ENCODE data around the gene MSH3.

The MSH3 gene

DNA sequence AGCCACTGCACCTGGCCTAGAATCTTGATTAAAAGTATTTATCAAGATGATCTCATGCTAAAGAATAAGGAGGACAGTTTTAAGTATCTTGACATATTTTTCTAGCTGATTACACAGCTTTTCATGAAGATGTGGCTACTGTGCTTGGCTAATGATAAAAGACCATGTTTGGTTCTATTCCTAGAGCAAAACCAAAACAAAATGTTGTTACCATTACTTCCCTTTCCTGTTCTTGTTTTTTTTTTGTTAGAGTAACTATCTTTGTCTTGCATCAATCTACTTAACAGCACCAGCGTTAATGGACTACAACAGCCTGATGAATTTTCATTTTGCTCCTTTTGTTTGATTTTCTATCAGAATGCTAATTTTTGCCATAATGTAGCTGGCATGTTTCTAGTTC lies 86.5 kb downstream of the MSH3 start:
- no peak for DNase-seq (ENCODE audit: low read depth)
- TF ChIP-seq, protein P1, sequence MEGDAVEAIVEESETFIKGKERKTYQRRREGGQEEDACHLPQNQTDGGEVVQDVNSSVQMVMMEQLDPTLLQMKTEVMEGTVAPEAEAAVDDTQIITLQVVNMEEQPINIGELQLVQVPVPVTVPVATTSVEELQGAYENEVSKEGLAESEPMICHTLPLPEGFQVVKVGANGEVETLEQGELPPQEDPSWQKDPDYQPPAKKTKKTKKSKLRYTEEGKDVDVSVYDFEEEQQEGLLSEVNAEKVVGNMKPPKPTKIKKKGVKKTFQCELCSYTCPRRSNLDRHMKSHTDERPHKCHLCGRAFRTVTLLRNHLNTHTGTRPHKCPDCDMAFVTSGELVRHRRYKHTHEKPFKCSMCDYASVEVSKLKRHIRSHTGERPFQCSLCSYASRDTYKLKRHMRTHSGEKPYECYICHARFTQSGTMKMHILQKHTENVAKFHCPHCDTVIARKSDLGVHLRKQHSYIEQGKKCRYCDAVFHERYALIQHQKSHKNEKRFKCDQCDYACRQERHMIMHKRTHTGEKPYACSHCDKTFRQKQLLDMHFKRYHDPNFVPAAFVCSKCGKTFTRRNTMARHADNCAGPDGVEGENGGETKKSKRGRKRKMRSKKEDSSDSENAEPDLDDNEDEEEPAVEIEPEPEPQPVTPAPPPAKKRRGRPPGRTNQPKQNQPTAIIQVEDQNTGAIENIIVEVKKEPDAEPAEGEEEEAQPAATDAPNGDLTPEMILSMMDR (IDR thresholded peaks at IDR 0.05; ENCODE audit: control insufficient read depth, extremely low read depth, insufficient read depth): no peak
- no peak overlapping the region for H3K4me3 ChIP-seq (ENCODE audit: low read depth, low read length)

DNA sequence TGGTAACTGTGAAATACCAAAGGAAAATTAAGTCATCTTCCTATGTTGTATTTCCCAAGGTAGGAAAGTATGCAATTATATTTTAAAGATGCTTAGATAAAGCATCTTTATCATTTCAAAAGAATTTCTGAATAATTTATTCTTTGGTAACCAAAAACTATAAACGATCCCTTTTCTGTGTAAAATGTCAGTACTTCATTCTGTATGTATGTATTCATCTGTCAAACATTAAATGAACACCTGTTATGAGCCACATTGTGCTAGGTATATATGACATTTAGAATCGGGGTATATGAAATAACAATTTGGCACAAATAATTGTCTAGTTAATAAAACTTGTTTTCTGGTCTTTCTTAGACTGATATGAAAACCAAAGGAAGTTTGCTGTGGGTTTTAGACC lies 89.7 kb downstream of the MSH3 start:
- TF ChIP-seq, protein P1 (IDR thresholded peaks at IDR 0.05; ENCODE audit: control insufficient read depth, extremely low read depth, insufficient read depth): no peak
- DNase-seq (ENCODE audit: low read depth): no peak

DNA sequence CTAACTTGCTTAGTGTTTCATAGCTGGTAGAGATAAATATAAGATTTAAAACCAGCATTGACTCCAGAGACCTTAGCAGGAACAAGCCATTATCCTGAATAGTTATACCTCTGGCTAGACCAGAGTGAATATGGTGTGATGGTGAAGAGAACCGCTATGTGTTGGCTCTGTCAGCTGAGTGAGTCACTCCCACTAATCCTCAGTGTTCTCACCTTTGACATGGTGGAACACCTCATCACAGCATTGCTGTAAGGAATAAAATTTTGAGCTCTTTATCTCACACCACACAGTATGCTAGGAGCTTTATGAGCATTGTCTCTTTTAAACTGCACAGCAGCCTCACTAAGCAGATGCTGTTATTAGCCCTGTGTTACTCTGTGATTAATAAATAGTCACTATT lies 91.0 kb downstream of the MSH3 start:
- H3K4me3 ChIP-seq (ENCODE audit: low read depth, low read length): no peak overlapping the region
- no peak for DNase-seq (ENCODE audit: low read depth)
- TF ChIP-seq, protein P1 (IDR thresholded peaks at IDR 0.05; ENCODE audit: control insufficient read depth, extremely low read depth, insufficient read depth): no peak

More for the DNA sequence above, 89.7 kb downstream of the MSH3 start:
- H3K4me3 ChIP-seq (ENCODE audit: low read depth, low read length): no peak overlapping the region

DNA sequence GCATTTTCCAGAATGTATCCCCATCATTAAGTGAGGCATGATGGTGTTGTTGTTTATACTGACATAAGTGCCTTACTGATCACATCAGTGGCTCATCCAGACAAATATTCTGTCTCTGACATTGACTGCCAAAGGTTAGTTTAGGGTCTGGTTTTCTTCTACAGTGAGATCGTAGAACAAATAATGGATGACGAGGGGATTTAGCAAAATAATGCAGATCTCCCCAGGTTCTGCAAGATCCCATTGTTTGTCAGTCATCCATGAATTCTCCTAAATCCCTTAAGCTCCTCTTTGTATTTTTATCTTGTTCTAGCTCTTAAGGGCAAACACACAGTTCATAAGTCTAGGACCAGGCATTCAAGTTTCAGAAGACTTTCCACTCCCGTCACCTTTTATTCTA lies 93.5 kb downstream of the MSH3 start:
- TF ChIP-seq, protein P1 (IDR thresholded peaks at IDR 0.05; ENCODE audit: control insufficient read depth, extremely low read depth, insufficient read depth): no peak
- no peak for DNase-seq (ENCODE audit: low read depth)
- no peak overlapping the region for H3K4me3 ChIP-seq (ENCODE audit: low read depth, low read length)

DNA sequence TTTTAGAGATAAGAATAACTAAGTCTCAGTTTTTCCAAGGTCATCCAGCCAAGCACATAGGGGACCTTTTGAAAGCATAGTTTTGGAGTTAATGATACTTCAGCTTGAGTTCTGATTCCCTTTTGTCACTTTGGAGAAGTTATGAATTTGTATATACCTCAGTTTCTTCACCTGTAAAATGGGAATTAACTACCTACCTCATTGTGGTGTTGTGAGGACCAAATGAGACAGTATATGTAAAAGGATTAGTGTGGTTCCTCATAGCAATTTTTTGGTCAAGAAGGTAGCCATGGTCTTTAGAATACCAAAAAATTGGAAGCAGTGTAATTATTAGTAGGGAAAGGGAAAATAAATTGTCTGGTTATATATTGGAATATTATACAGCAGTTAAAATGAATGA lies 98.0 kb downstream of the MSH3 start:
- DNase-seq (ENCODE audit: low read depth): no peak
- TF ChIP-seq, protein P1 (IDR thresholded peaks at IDR 0.05; ENCODE audit: control insufficient read depth, extremely low read depth, insufficient read depth): no peak
- no peak overlapping the region for H3K4me3 ChIP-seq (ENCODE audit: low read depth, low read length)

DNA sequence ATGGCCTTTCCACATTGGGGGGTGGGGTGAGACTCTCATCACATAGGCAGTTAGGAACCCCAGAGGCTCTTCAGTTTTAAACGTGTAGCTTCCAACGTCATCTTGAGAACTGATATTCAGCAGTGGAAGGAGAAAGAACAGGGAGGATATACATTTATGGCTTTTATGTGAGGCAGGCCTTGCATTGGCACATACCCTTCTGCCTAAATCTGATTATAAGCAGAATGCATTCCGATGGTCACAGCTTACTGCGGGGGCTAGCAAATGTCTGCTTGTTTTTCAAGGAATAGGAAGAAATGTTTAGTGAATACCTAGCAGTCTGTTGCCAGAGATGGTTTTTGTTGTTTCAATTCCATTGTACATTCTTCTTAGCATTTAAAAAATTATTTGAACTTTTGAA lies 99.3 kb downstream of the MSH3 start:
- no peak overlapping the region for H3K4me3 ChIP-seq (ENCODE audit: low read depth, low read length)
- no peak for DNase-seq (ENCODE audit: low read depth)
- TF ChIP-seq, protein P1 (IDR thresholded peaks at IDR 0.05; ENCODE audit: control insufficient read depth, extremely low read depth, insufficient read depth): no peak

DNA sequence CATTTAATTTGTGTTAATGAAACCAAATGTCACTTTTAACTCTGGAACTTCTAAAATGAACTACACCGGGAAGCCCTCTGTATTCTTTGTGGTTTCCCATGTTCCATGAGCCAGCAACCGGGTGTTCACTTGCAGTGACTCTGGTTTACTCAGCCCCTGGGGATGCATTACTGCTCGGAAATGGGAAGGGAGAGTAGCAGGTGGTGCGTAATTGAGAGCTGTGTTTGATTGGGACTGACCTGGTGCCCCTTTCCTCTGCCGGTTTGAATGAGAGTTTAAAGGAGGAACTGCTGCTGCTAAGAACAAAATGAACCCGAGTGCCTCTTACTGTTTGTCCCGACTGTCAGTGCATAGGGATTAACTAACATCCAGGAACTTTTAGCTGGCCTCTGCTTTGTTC lies 100.4 kb downstream of the MSH3 start:
- no peak overlapping the region for H3K4me3 ChIP-seq (ENCODE audit: low read depth, low read length)
- DNase-seq (ENCODE audit: low read depth): no peak
- TF ChIP-seq, protein P1 (IDR thresholded peaks at IDR 0.05; ENCODE audit: control insufficient read depth, extremely low read depth, insufficient read depth): no peak

Data from LNCaP clone FGC (cell line).